ENCODE results near the gene SNX32. TPM values are rescaled to one million over a fixed set of nuclear protein-coding genes. Genes with fewer than 3 reads are reported as not detected.

SNX32 gene
- total RNA-seq, 1 experiment from 2014 or later, result not detected

Other genes starting within 250 kb of the SNX32 start
- gene KCNK7, start 238.2 kb upstream of the SNX32 start, total RNA-seq (2014; rRNA removed; shearing (Covaris generic); ENCODE audit: low replicate concordance), result not detected in 2 replicates
- gene MAP3K11, start 219.7 kb upstream of the SNX32 start, total RNA-seq (2014; rRNA removed; shearing (Covaris generic); ENCODE audit: low replicate concordance), result 37.2 and 40.0 TPM in 2 replicates
- 20.8 and 22.8 TPM in 2 replicates for gene PCNX3, start 218.2 kb upstream of the SNX32 start, total RNA-seq (2014; rRNA removed; shearing (Covaris generic); ENCODE audit: low replicate concordance)
- 12.2 and 34.4 TPM in 2 replicates for gene SIPA1, start 195.9 kb upstream of the SNX32 start, total RNA-seq (2014; rRNA removed; shearing (Covaris generic); ENCODE audit: low replicate concordance)
- gene RELA, start 171.0 kb upstream of the SNX32 start, total RNA-seq (2014; rRNA removed; shearing (Covaris generic); ENCODE audit: low replicate concordance), result 36.3 and 49.7 TPM in 2 replicates
- 43.6 and 71.0 TPM in 2 replicates for gene KAT5, start 121.7 kb upstream of the SNX32 start, total RNA-seq (2014; rRNA removed; shearing (Covaris generic); ENCODE audit: low replicate concordance)
- gene RNASEH2C, start 113.2 kb upstream of the SNX32 start, total RNA-seq (2014; rRNA removed; shearing (Covaris generic); ENCODE audit: low replicate concordance), result 19.0 and 29.2 TPM in 2 replicates
- gene AP5B1, start 53.0 kb upstream of the SNX32 start, total RNA-seq (2014; rRNA removed; shearing (Covaris generic); ENCODE audit: low replicate concordance), result 7.2 and 7.9 TPM in 2 replicates
- not detected in 2 replicates for gene OVOL1, start 46.9 kb upstream of the SNX32 start, total RNA-seq (2014; rRNA removed; shearing (Covaris generic); ENCODE audit: low replicate concordance)
- 1,200 and 1,265 TPM in 2 replicates for gene CFL1, start 24.2 kb downstream of the SNX32 start, total RNA-seq (2014; rRNA removed; shearing (Covaris generic); ENCODE audit: low replicate concordance)
- gene MUS81, start 26.5 kb downstream of the SNX32 start, total RNA-seq (2014; rRNA removed; shearing (Covaris generic); ENCODE audit: low replicate concordance), result 69.0 and 76.8 TPM in 2 replicates
- gene EFEMP2, start 38.8 kb downstream of the SNX32 start, total RNA-seq (2014; rRNA removed; shearing (Covaris generic); ENCODE audit: low replicate concordance), result 0.75 and 5.2 TPM in 2 replicates
- not detected in 2 replicates for gene CTSW, start 45.9 kb downstream of the SNX32 start, total RNA-seq (2014; rRNA removed; shearing (Covaris generic); ENCODE audit: low replicate concordance)
- 61.1 and 89.5 TPM in 2 replicates for gene FIBP, start 54.5 kb downstream of the SNX32 start, total RNA-seq (2014; rRNA removed; shearing (Covaris generic); ENCODE audit: low replicate concordance)
- gene CCDC85B, start 56.7 kb downstream of the SNX32 start, total RNA-seq (2014; rRNA removed; shearing (Covaris generic); ENCODE audit: low replicate concordance), result 82.6 and 121 TPM in 2 replicates
- 67.3 and 80.4 TPM in 2 replicates for gene FOSL1, start 66.4 kb downstream of the SNX32 start, total RNA-seq (2014; rRNA removed; shearing (Covaris generic); ENCODE audit: low replicate concordance)
- 12.7 and 36.3 TPM in 2 replicates for gene C11orf68, start 85.1 kb downstream of the SNX32 start, total RNA-seq (2014; rRNA removed; shearing (Covaris generic); ENCODE audit: low replicate concordance)
- gene DRAP1, start 85.5 kb downstream of the SNX32 start, total RNA-seq (2014; rRNA removed; shearing (Covaris generic); ENCODE audit: low replicate concordance), result 212 and 270 TPM in 2 replicates
- gene TSGA10IP, start 111.5 kb downstream of the SNX32 start, total RNA-seq (2014; rRNA removed; shearing (Covaris generic); ENCODE audit: low replicate concordance), result not detected in 2 replicates
- 28.1 and 68.3 TPM in 2 replicates for gene SART1, start 127.8 kb downstream of the SNX32 start, total RNA-seq (2014; rRNA removed; shearing (Covaris generic); ENCODE audit: low replicate concordance)
- 35.4 and 53.9 TPM in 2 replicates for gene EIF1AD, start 168.2 kb downstream of the SNX32 start, total RNA-seq (2014; rRNA removed; shearing (Covaris generic); ENCODE audit: low replicate concordance)
- gene BANF1, start 168.5 kb downstream of the SNX32 start, total RNA-seq (2014; rRNA removed; shearing (Covaris generic); ENCODE audit: low replicate concordance), result 361 and 387 TPM in 2 replicates
- not detected in 2 replicates for gene CST6, start 178.0 kb downstream of the SNX32 start, total RNA-seq (2014; rRNA removed; shearing (Covaris generic); ENCODE audit: low replicate concordance)
- gene CATSPER1, start 192.5 kb downstream of the SNX32 start, total RNA-seq (2014; rRNA removed; shearing (Covaris generic); ENCODE audit: low replicate concordance), result 0.67 and 2.8 TPM in 2 replicates
- not detected in 2 replicates for gene GAL3ST3, start 215.2 kb downstream of the SNX32 start, total RNA-seq (2014; rRNA removed; shearing (Covaris generic); ENCODE audit: low replicate concordance)
- gene SF3B2, start 218.4 kb downstream of the SNX32 start, total RNA-seq (2014; rRNA removed; shearing (Covaris generic); ENCODE audit: low replicate concordance), result 191 and 216 TPM in 2 replicates
- gene PACS1, start 236.3 kb downstream of the SNX32 start, total RNA-seq (2014; rRNA removed; shearing (Covaris generic); ENCODE audit: low replicate concordance), result 4.2 and 15.9 TPM in 2 replicates